Activated naive CD8-positive, alpha-beta T cell (primary cell): ENCODE data around the gene RARRES1.

ENCODE experiments used
- H3K27ac Mint-ChIP-seq: one replicate; pipeline ENCODE4 v1.8.0; 2021; ENCODE audit warnings: mixed read lengths
- H3K27me3 Mint-ChIP-seq: one replicate; pipeline ENCODE4 v1.8.0; 2021; ENCODE audit warnings: mixed read lengths
- H3K36me3 Mint-ChIP-seq: one replicate; pipeline ENCODE4 v1.8.0; 2021; ENCODE audit warnings: mixed read lengths
- H3K4me1 Mint-ChIP-seq: one replicate; pipeline ENCODE4 v1.8.0; 2021; ENCODE audit warnings: low read depth, mixed read lengths
- H3K4me3 Mint-ChIP-seq: one replicate; pipeline ENCODE4 v1.8.0; 2021; ENCODE audit warnings: mild to moderate bottlenecking, mixed read lengths
- H3K9me3 Mint-ChIP-seq: one replicate; pipeline ENCODE4 v1.8.0; 2021; ENCODE audit warnings: low read depth, mixed read lengths

Gene RARRES1

GRCh38 chr3:158769952-158770740, 37.9 kb upstream of the RARRES1 start:
- no peaks in the 10 kb centered on the region for H3K4me1 Mint-ChIP-seq
- H3K27ac Mint-ChIP-seq, result no peak overlapping the region
- H3K27me3 Mint-ChIP-seq, result no peaks in the 10 kb centered on the region
- no peak overlapping the region for H3K4me3 Mint-ChIP-seq
- peaks cover 9% of the 10 kb centered on the region for H3K36me3 Mint-ChIP-seq
- no peaks in the 10 kb centered on the region for H3K9me3 Mint-ChIP-seq

GRCh38 chr3:158769549-158769948, 37.3 kb upstream of the RARRES1 start:
- Mint-ChIP-seq H3K27me3 (no peaks in the 10 kb centered on the region), H3K4me1 (no peaks in the 10 kb centered on the region), H3K27ac (no peak overlapping the region), H3K9me3 (no peaks in the 10 kb centered on the region), H3K4me3 (no peak overlapping the region), H3K36me3 (peaks cover 9% of the 10 kb centered on the region)

GRCh38 chr3:158768881-158769543, 36.8 kb upstream of the RARRES1 start:
- no peak overlapping the region for H3K4me3 Mint-ChIP-seq
- H3K36me3 Mint-ChIP-seq, result peaks cover 9% of the 10 kb centered on the region
- no peaks in the 10 kb centered on the region for H3K27me3 Mint-ChIP-seq
- no peaks in the 10 kb centered on the region for H3K4me1 Mint-ChIP-seq
- no peak overlapping the region for H3K27ac Mint-ChIP-seq
- H3K9me3 Mint-ChIP-seq, result no peaks in the 10 kb centered on the region

- H3K9me3 Mint-ChIP-seq, result no peaks in the 10 kb centered on the region
- no peaks in the 10 kb centered on the region for H3K4me1 Mint-ChIP-seq
- H3K4me3 Mint-ChIP-seq, result no peak overlapping the region
- no peaks in the 10 kb centered on the region for H3K27me3 Mint-ChIP-seq
- H3K36me3 Mint-ChIP-seq, result peaks cover 5% of the 10 kb centered on the region
- H3K27ac Mint-ChIP-seq, result no peak overlapping the region
Measured at GRCh38 chr3:158768361-158768787, 36.1 kb upstream of the RARRES1 start.

- no peaks in the 10 kb centered on the region for H3K9me3 Mint-ChIP-seq
- H3K36me3 Mint-ChIP-seq, result peaks cover 8% of the 10 kb centered on the region
- H3K27ac Mint-ChIP-seq, result no peak overlapping the region
- no peaks in the 10 kb centered on the region for H3K27me3 Mint-ChIP-seq
- H3K4me1 Mint-ChIP-seq, result no peaks in the 10 kb centered on the region
- no peak overlapping the region for H3K4me3 Mint-ChIP-seq
Measured at GRCh38 chr3:158766364-158766763, 34.1 kb upstream of the RARRES1 start.

- H3K27me3 Mint-ChIP-seq, result no peaks in the 10 kb centered on the region
- H3K27ac Mint-ChIP-seq, result no peak overlapping the region
- H3K4me3 Mint-ChIP-seq, result no peak overlapping the region
- peaks cover 5% of the 10 kb centered on the region for H3K36me3 Mint-ChIP-seq
- H3K4me1 Mint-ChIP-seq, result no peaks in the 10 kb centered on the region
- no peaks in the 10 kb centered on the region for H3K9me3 Mint-ChIP-seq
Measured at GRCh38 chr3:158765518-158766205, 33.4 kb upstream of the RARRES1 start.

GRCh38 chr3:158763421-158763820, 31.2 kb upstream of the RARRES1 start:
- H3K4me3 Mint-ChIP-seq, result no peak overlapping the region
- no peaks in the 10 kb centered on the region for H3K4me1 Mint-ChIP-seq
- H3K27me3 Mint-ChIP-seq, result no peaks in the 10 kb centered on the region
- H3K36me3 Mint-ChIP-seq, result peaks cover 11% of the 10 kb centered on the region
- H3K27ac Mint-ChIP-seq, result no peak overlapping the region
- H3K9me3 Mint-ChIP-seq, result no peaks in the 10 kb centered on the region

- Mint-ChIP-seq H3K27me3 (no peaks in the 10 kb centered on the region), H3K4me1 (no peaks in the 10 kb centered on the region), H3K27ac (no peak overlapping the region)
Measured at GRCh38 chr3:158762701-158763100, 30.4 kb upstream of the RARRES1 start.

GRCh38 chr3:158761350-158761749, 29.1 kb upstream of the RARRES1 start:
- H3K27me3 Mint-ChIP-seq, result no peaks in the 10 kb centered on the region
- peaks cover 11% of the 10 kb centered on the region for H3K36me3 Mint-ChIP-seq
- no peak overlapping the region for H3K27ac Mint-ChIP-seq
- H3K4me3 Mint-ChIP-seq, result no peak overlapping the region
- no peaks in the 10 kb centered on the region for H3K4me1 Mint-ChIP-seq
- H3K9me3 Mint-ChIP-seq, result no peaks in the 10 kb centered on the region

More at GRCh38 chr3:158762701-158763100, 30.4 kb upstream of the RARRES1 start:
- Mint-ChIP-seq H3K4me3 (no peak overlapping the region), H3K9me3 (no peaks in the 10 kb centered on the region), H3K36me3 (peaks cover 11% of the 10 kb centered on the region)

GRCh38 chr3:158755421-158755820, 23.2 kb upstream of the RARRES1 start:
- Mint-ChIP-seq H3K9me3 (no peaks in the 10 kb centered on the region), H3K4me1 (no peaks in the 10 kb centered on the region), H3K36me3 (peaks cover 12% of the 10 kb centered on the region), H3K27ac (no peak overlapping the region), H3K4me3 (no peak overlapping the region), H3K27me3 (no peaks in the 10 kb centered on the region)

GRCh38 chr3:158753854-158754253, 21.6 kb upstream of the RARRES1 start:
- no peak overlapping the region for H3K27ac Mint-ChIP-seq

GRCh38 chr3:158751316-158751715, 19.1 kb upstream of the RARRES1 start:
- Mint-ChIP-seq H3K4me1 (no peaks in the 10 kb centered on the region), H3K27me3 (no peaks in the 10 kb centered on the region), H3K36me3 (peaks cover 10% of the 10 kb centered on the region), H3K9me3 (no peaks in the 10 kb centered on the region), H3K27ac (no peak overlapping the region), H3K4me3 (no peak overlapping the region)

More at GRCh38 chr3:158753854-158754253, 21.6 kb upstream of the RARRES1 start:
- no peaks in the 10 kb centered on the region for H3K4me1 Mint-ChIP-seq
- no peaks in the 10 kb centered on the region for H3K9me3 Mint-ChIP-seq
- no peak overlapping the region for H3K4me3 Mint-ChIP-seq
- no peaks in the 10 kb centered on the region for H3K27me3 Mint-ChIP-seq
- peaks cover 10% of the 10 kb centered on the region for H3K36me3 Mint-ChIP-seq

- Mint-ChIP-seq H3K36me3 (peaks cover 10% of the 10 kb centered on the region), H3K9me3 (no peaks in the 10 kb centered on the region), H3K27ac (no peak overlapping the region), H3K4me1 (no peaks in the 10 kb centered on the region), H3K27me3 (no peaks in the 10 kb centered on the region), H3K4me3 (no peak overlapping the region)
Measured at GRCh38 chr3:158750016-158750415, 17.8 kb upstream of the RARRES1 start.

GRCh38 chr3:158749526-158749925, 17.3 kb upstream of the RARRES1 start:
- peaks cover 10% of the 10 kb centered on the region for H3K36me3 Mint-ChIP-seq
- no peak overlapping the region for H3K27ac Mint-ChIP-seq
- no peaks in the 10 kb centered on the region for H3K27me3 Mint-ChIP-seq
- no peak overlapping the region for H3K4me3 Mint-ChIP-seq
- no peaks in the 10 kb centered on the region for H3K4me1 Mint-ChIP-seq
- no peaks in the 10 kb centered on the region for H3K9me3 Mint-ChIP-seq

- H3K9me3 Mint-ChIP-seq, result no peaks in the 10 kb centered on the region
- H3K27ac Mint-ChIP-seq, result no peak overlapping the region
- no peaks in the 10 kb centered on the region for H3K27me3 Mint-ChIP-seq
- H3K4me3 Mint-ChIP-seq, result no peak overlapping the region
- no peaks in the 10 kb centered on the region for H3K4me1 Mint-ChIP-seq
- peaks cover 14% of the 10 kb centered on the region for H3K36me3 Mint-ChIP-seq
Measured at GRCh38 chr3:158748237-158748828, 16.1 kb upstream of the RARRES1 start.
